Right atrium auricular region (tissue), 2 donors: Measurements from ENCODE around the gene RTN4R. TPM values are rescaled to one million over a fixed set of nuclear protein-coding genes. Genes with fewer than 3 reads are reported as not detected.

ENCODE experiments used
- DNase-seq: peaks from one replicate; pipeline ENCODE4 v3.0.0-alpha.2; 2019; ENCODE audit warnings: low spot score
- H3K27ac ChIP-seq, 2 donors: fragments of 200-600 bp; sonication (generic); 1 replicate in 1 of 2; 2 replicates in 1 of 2; pipeline ENCODE4 v1.5.1; 2016 to 2019
- H3K27me3 ChIP-seq, 2 donors: fragments of 200-600 bp; sonication (generic); one replicate each; pipeline versions ENCODE4 v1.5.1 to v1.6.0; 2017 to 2019
- H3K36me3 ChIP-seq: fragments of 200-600 bp; sonication (generic); one replicate; pipeline ENCODE4 v1.5.1; 2016
- H3K4me1 ChIP-seq, 2 donors: fragments of 200-600 bp; sonication (generic); one replicate each; pipeline versions ENCODE4 v1.5.1 to v1.6.0; 2017 to 2019
- H3K4me3 ChIP-seq, 2 donors: fragments of 200-600 bp; sonication (generic); 1 replicate in 1 of 2; 2 replicates in 1 of 2; pipeline ENCODE4 v1.5.1; 2017 to 2019; ENCODE audit warnings: mild to moderate bottlenecking in 1 of 2, moderate library complexity in 1 of 2
- H3K9me3 ChIP-seq, 2 donors: fragments of 200-600 bp; sonication (generic); one replicate each; pipeline ENCODE4 v1.5.1; 2019
- CTCF ChIP-seq, 2 donors: fragments of 200-600 bp; sonication (generic); IDR thresholded peaks; one replicate each; pipeline ENCODE4 v1.5.1; 2019; ENCODE audit warnings: antibody characterized with exemption in 2 of 2
- total RNA-seq, 2 donors: library from RNA; depleted of rRNA; stranded (reverse); fragments of >200 nt; gene quantifications; one replicate each; pipeline ENCODE4 v1.1.0, GENCODE V29; 2016

Gene RTN4R
- total RNA-seq, 2 donors from 2014 or later, result 1.0 to 2.0 TPM

- Histone ChIP-seq H3K4me3 (no peak overlapping the region), H3K4me1 (no peaks in the 10 kb centered on the region), H3K27ac (no peak overlapping the region), H3K27me3 (no peaks in the 10 kb centered on the region), H3K9me3 (no peaks in the 10 kb centered on the region), H3K36me3 (no peaks in the 10 kb centered on the region)
- no peak for TF ChIP-seq CTCF (IDR thresholded peaks at IDR 0.05)
- no peak for DNase-seq
Measured at GRCh38 chr22:20257212-20258020, 10.7 kb downstream of the RTN4R start.

GRCh38 chr22:20256551-20257211 lies 11.4 kb downstream of the RTN4R start:
- Histone ChIP-seq H3K9me3 (no peaks in the 10 kb centered on the region), H3K4me3 (no peak overlapping the region), H3K27ac (no peak overlapping the region), H3K4me1 (no peaks in the 10 kb centered on the region), H3K27me3 (no peaks in the 10 kb centered on the region), H3K36me3 (no peaks in the 10 kb centered on the region)
- no peak for DNase-seq
- no peak for TF ChIP-seq CTCF (IDR thresholded peaks at IDR 0.05)

- no peak for DNase-seq
- Histone ChIP-seq H3K36me3 (no peaks in the 10 kb centered on the region), H3K27ac (no peak overlapping the region), H3K27me3 (no peaks in the 10 kb centered on the region), H3K4me3 (no peak overlapping the region), H3K4me1 (no peaks in the 10 kb centered on the region), H3K9me3 (no peaks in the 10 kb centered on the region)
- TF ChIP-seq CTCF (IDR thresholded peaks at IDR 0.05), result no peak
Measured at GRCh38 chr22:20256027-20256426, 12.1 kb downstream of the RTN4R start.

- no peaks in the 10 kb centered on the region for H3K27me3 ChIP-seq
- no peak for TF ChIP-seq CTCF (IDR thresholded peaks at IDR 0.05)
- H3K4me1 ChIP-seq, result peaks cover 0 to 1% of the 10 kb centered on the region in 2 donors
Measured at GRCh38 chr22:20254975-20255946, 12.9 kb downstream of the RTN4R start.

GRCh38 chr22:20253161-20253560 lies 15.0 kb downstream of the RTN4R start:
- Histone ChIP-seq H3K27ac (no peak overlapping the region), H3K36me3 (no peaks in the 10 kb centered on the region), H3K9me3 (no peaks in the 10 kb centered on the region), H3K4me1 (peaks cover 0 to 17% of the 10 kb centered on the region in 2 donors), H3K27me3 (no peaks in the 10 kb centered on the region), H3K4me3 (no peak overlapping the region)
- no peak for DNase-seq
- TF ChIP-seq CTCF (IDR thresholded peaks at IDR 0.05), result no peak

More at GRCh38 chr22:20254975-20255946, 12.9 kb downstream of the RTN4R start:
- no peak overlapping the region for H3K27ac ChIP-seq
- no peak overlapping the region for H3K4me3 ChIP-seq
- no peak for DNase-seq
- H3K9me3 ChIP-seq, result no peaks in the 10 kb centered on the region
- H3K36me3 ChIP-seq, result no peaks in the 10 kb centered on the region
